H7 (cell line): ENCODE data around the gene KRTAP19-8. TPM values are rescaled to one million over a fixed set of nuclear protein-coding genes. Genes with fewer than 3 reads are reported as not detected.
A peak's percentile ranks its signal among the peaks of the same experiment; 100 is the strongest.

Experiments
- DNase-seq: peaks from one replicate; pipeline ENCODE4 v3.0.0; 2012
- H3K27me3 ChIP-seq: 2 replicates; pipeline ENCODE4 v1.6.0; 2011; ENCODE audit warnings: mild to moderate bottlenecking, low read length; ENCODE audit not compliant: control insufficient read depth, insufficient read depth
- H3K36me3 ChIP-seq: replicated peaks from 2 replicates; pipeline ENCODE4 v1.5.1; 2011; ENCODE audit warnings: low read length; ENCODE audit not compliant: control insufficient read depth, insufficient read depth
- H3K4me3 ChIP-seq: 2 replicates; pipeline ENCODE4 v1.5.1; 2011; ENCODE audit warnings: low read depth, mild to moderate bottlenecking, control low read depth, low read length, moderate library complexity; ENCODE audit not compliant: insufficient read depth
- total RNA-seq: library from RNA; depleted of rRNA; stranded (reverse); fragments of >200 nt; shearing (Covaris generic); gene quantifications from 2 replicates; pipeline ENCODE4 v1.2.3, GENCODE V29; 2014; rRNA removed

KRTAP19-8 gene
- total RNA-seq, 1 experiment from 2014 or later: not detected

GRCh38 chr21:30990514-30991262 lies 47.6 kb downstream of the KRTAP19-8 start:
- H3K36me3 ChIP-seq: no peaks in the 10 kb centered on the region
- DNase-seq: peak; percentile 7
- no peak overlapping the region for H3K4me3 ChIP-seq

GRCh38 chr21:30988706-30989105 lies 49.6 kb downstream of the KRTAP19-8 start:
- no peaks in the 10 kb centered on the region for H3K36me3 ChIP-seq
- DNase-seq: no peak
- no peak overlapping the region for H3K4me3 ChIP-seq
- no peaks in the 10 kb centered on the region for H3K27me3 ChIP-seq

More at GRCh38 chr21:30990514-30991262, 47.6 kb downstream of the KRTAP19-8 start:
- no peaks in the 10 kb centered on the region for H3K27me3 ChIP-seq

Other genes starting within 250 kb of the KRTAP19-8 start
- not detected in 2 replicates for gene KRTAP8-1, start 225.2 kb downstream of the KRTAP19-8 start, total RNA-seq
- not detected in 2 replicates for gene KRTAP7-1, start 208.7 kb downstream of the KRTAP19-8 start, total RNA-seq
- gene KRTAP11-1, start 156.9 kb downstream of the KRTAP19-8 start, total RNA-seq: not detected in 2 replicates